D721Med (cell line): ENCODE results near the gene TUT1.

Experiments
- DNase-seq: peaks from one replicate; pipeline ENCODE4 v3.0.0; 2011; ENCODE audit warnings: low spot score; ENCODE audit not compliant: insufficient read length
- FAIRE-seq: peaks from 2 replicates; lab custom pipeline; 2011; peaks lifted over from hg19 to GRCh38; lab: Jason Lieb, UNC
- TF ChIP-seq, protein P1 (sequence below): IDR thresholded peaks from 2 replicates; pipeline ENCODE4 v1.5.1; 2012; ENCODE audit warnings: mild to moderate bottlenecking, control low read depth; ENCODE audit not compliant: insufficient read depth; ENCODE audit errors: missing control alignments

TUT1 gene

DNA sequence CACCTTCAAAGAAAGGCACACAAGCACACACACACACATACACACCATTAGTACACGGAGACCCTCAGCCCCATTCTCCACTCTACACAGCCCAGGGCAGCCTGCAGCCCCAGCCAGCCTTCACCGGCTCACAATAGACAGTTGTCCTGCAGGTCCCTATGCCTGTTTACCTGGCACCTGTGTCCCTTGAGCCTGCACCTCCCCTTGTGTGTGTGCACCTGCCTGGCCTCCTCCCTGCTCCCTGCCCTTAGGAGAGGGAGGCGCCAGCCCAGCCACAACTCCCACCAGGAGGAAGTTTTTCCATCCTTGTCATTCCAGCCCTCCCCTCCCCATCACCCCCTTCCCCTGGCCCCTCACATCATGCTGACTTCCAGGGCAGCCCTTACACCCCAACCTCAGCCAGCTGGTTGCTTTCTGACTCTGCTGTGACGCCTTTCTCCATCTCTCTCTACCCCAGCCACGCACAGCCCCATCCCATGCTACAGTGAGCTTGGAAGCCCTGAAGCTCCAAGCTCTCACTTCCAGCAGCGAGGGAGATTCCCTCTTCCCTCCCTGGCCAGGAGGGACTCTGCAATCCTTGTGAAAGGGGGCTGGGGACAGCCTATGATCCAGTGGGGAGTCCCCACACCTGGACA lies 49.1 kb downstream of the TUT1 start:
- TF ChIP-seq, protein P1, sequence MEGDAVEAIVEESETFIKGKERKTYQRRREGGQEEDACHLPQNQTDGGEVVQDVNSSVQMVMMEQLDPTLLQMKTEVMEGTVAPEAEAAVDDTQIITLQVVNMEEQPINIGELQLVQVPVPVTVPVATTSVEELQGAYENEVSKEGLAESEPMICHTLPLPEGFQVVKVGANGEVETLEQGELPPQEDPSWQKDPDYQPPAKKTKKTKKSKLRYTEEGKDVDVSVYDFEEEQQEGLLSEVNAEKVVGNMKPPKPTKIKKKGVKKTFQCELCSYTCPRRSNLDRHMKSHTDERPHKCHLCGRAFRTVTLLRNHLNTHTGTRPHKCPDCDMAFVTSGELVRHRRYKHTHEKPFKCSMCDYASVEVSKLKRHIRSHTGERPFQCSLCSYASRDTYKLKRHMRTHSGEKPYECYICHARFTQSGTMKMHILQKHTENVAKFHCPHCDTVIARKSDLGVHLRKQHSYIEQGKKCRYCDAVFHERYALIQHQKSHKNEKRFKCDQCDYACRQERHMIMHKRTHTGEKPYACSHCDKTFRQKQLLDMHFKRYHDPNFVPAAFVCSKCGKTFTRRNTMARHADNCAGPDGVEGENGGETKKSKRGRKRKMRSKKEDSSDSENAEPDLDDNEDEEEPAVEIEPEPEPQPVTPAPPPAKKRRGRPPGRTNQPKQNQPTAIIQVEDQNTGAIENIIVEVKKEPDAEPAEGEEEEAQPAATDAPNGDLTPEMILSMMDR, result no peak
- no peak for DNase-seq
- FAIRE-seq, result no peak

DNA sequence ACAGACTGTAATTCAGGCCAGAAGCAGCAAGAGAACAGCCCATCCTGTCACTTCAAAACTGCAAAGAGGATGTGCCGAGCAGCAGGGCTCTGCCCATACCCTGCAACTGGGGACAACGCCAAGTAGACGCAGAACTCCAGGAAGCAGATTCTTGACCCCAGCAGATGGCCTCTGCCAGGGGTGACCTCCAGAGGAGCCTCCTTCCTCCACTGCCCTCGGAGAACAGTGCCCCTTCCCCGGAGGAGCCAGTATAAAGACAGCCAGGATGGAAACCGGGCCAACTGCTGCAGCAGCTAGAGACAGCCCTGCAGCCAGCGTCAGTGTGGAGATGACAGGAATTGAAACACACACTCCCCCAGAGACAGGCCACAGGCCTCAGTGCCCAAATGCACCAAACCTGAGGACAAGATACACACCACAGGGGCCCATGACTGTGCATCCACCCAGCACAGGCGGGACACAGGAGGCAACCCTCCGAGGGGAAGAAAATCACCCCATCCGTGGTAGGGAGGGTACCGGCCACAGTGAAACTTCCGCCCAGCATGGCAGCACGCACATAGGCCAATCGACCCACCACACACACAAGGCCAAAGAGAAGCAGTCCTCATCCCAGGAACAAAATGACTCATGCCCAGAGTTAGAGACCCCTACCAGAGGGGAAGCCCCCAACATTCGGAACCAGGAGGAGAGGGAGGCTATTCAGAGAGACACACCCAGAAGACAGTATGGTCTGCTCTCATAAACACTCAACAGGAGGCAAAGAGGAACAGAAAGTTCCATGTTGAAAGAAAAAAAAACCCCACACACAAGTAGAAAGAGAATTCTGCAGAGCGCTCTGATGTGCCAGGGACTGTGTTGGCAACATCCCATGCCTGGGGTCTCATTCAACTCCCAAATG lies 50.3 kb downstream of the TUT1 start:
- no peak for FAIRE-seq
- DNase-seq, result no peak
- TF ChIP-seq, protein P1, result no peak

DNA sequence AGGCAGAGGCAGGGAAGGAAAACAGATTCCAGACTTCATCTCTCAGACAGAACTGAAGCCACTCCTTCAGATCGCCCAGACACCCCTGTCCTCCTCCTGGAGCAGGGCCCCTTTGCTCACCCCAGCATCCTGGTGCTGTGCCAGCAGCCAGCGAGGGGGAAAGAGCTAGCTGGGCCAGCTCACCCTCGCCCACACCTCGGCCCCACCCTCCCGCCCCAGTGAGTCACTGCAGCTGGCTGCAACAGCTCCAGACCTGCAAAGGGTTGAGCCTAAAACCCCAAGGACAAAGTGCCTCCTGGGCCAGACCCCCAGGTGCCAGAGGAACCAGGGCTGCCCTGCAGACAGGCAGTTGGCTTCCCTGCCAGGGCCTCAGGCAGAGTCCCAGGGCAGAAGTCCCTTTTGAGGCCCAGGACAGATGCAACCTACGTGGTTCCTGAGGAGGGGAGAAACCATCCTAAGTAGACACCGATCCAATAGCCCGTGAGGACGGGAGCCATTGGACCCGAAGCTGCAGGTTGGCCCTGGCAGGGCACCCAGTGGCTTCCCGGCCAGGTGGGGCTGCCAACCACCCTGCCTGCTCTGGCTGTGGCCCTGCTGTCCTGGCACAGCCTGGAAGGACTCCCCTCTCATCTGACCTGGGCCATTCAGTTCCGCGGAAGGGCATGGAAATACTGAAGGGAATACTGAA lies 51.9 kb downstream of the TUT1 start:
- TF ChIP-seq, protein P1, result no peak
- no peak for DNase-seq
- no peak for FAIRE-seq

GRCh38 chr11:62538470-62539237 lies 52.7 kb downstream of the TUT1 start:
- DNase-seq, result no peak
- TF ChIP-seq, protein P1, result no peak
- no peak for FAIRE-seq

DNA sequence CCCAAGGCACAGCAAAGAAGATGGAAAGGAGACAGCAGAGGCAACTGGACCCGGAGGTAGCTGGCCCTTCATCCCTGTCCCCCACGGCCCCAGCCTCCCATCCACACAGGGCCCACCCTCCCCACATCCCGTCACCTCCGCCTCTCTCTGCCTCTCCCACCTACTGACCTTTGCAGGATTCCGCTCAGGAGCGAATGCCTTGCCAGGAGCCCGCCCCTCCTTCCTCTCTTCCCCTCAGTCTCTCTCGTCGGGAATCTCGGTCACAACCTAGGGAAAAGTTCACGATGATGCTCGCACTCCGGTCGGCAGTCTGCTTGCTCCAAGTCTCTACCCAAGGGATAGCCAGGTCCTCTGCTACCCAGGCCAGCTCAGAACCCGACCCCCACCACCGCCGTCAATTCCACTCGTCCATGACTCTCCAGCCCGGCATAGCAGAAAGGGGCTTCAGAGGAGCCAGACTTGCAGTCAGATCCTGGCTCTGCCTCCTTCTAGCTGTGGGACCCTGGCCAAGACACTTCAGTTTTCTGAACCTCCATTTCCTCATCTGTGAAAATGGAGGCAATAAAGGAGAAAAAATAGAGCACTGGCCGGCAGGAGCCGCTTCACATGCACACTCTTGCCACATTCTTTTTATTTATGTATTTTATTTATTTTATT lies 54.9 kb downstream of the TUT1 start:
- no peak for FAIRE-seq
- TF ChIP-seq, protein P1, result no peak
- no peak for DNase-seq

GRCh38 chr11:62535802-62536201 lies 55.5 kb downstream of the TUT1 start:
- no peak for FAIRE-seq
- DNase-seq, result no peak
- TF ChIP-seq, protein P1, result no peak
